ENCODE measurements around the gene RCCD1.

GRCh38 chr15:90949979-90950675, 4.6 kb upstream of the RCCD1 start:
- TF ChIP-seq CTCF (IDR thresholded peaks at IDR 0.05; ENCODE audit: poor library complexity, severe bottlenecking) (no peak), SMC3 (conservative IDR thresholded peaks at IDR 0.05; ENCODE audit: poor library complexity) (no peak), EZH2 (IDR thresholded peaks at IDR 0.05; ENCODE audit: borderline replicate concordance, insufficient read depth, low read length, poor library complexity, severe bottlenecking) (no peak), EP300 (conservative IDR thresholded peaks at IDR 0.05; ENCODE audit: poor library complexity, severe bottlenecking) (no peak), RAD21 (conservative IDR thresholded peaks at IDR 0.05) (no peak), POLR2AphosphoS5 (IDR thresholded peaks at IDR 0.05) (no peak)

Measured in neural cell (in vitro differentiated cells).